Prostate gland (tissue), 2 donors: Measurements from ENCODE around the gene NID1.

Experiments
- CTCF ChIP-seq, 4 experiments: fragments of 200-600 bp in 2 of 4; fragments of 450-650 bp in 2 of 4; sonication (generic) in 2 of 4; IDR thresholded peaks; 1 replicate in 3 of 4; 2 replicates in 1 of 4; pipeline ENCODE4 v1.5.1; 2016 to 2019; ENCODE audit warnings: antibody characterized with exemption in 4 of 4, mild to moderate bottlenecking in 2 of 4, moderate library complexity in 2 of 4
- POLR2AphosphoS5 ChIP-seq: sonication (generic); formaldehyde crosslinking; IDR thresholded peaks from one replicate; pipeline ENCODE4 v1.6.1; 2017; ENCODE audit warnings: antibody characterized with exemption

DNA sequence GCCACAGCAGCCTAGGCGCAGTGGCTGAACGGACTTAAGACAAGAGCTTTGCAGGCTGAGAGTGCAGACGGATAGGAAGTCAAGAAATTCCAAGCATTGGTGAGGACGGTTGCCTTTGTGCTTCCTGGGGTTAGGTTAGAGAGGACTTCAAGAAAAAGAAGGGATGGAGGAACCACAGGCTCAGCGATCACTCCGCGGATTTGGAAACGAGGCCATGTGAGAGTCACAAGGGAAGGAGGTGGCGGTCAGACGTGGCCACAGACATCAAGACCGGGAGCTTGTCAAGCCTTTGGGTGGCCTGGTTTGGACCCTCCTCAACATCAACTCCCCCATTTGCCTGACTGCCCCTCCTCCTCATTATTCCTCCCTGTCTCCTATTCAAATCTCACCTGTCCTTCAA is 62.3 kb downstream of the NID1 start:
- TF ChIP-seq POLR2AphosphoS5 (no peak), CTCF (IDR thresholded peaks at IDR 0.05) (no peak)
